Esophagus (tissue), 2 donors: ENCODE results near the gene SYNC. TPM values are rescaled to one million over a fixed set of nuclear protein-coding genes. Genes with fewer than 3 reads are reported as not detected.
"Not testable (repeated sequence)": the region's sequence is repeated elsewhere in the genome, so short reads cannot be mapped to it uniquely, and the experiment has no call there.

Experiments
- H3K27ac ChIP-seq, 2 donors: one replicate each; pipeline ENCODE4 v1.5.1; 2013; ENCODE audit warnings: low read depth in 2 of 2, mild to moderate bottlenecking in 2 of 2, inconsistent platforms in 1 of 2, low read length in 1 of 2, moderate library complexity in 1 of 2
- H3K27me3 ChIP-seq, 2 donors: one replicate each; pipeline ENCODE4 v1.6.1; 2013; ENCODE audit warnings: low read length in 2 of 2, control low read depth in 1 of 2, mild to moderate bottlenecking in 1 of 2; ENCODE audit not compliant: insufficient read depth in 2 of 2, control insufficient read depth in 1 of 2
- H3K36me3 ChIP-seq, 2 donors: one replicate each; pipeline ENCODE4 v1.6.1; 2013; ENCODE audit warnings: low read length in 1 of 2; ENCODE audit not compliant: control insufficient read depth in 2 of 2, insufficient read depth in 2 of 2
- H3K4me1 ChIP-seq, 2 donors: one replicate each; pipeline ENCODE4 v1.6.1; 2013; ENCODE audit warnings: low read length in 1 of 2; ENCODE audit not compliant: control insufficient read depth in 2 of 2, insufficient read depth in 2 of 2
- H3K4me3 ChIP-seq, 2 donors: one replicate each; pipeline ENCODE4 v1.5.1; 2013; ENCODE audit warnings: low read length in 2 of 2, mild to moderate bottlenecking in 2 of 2, low read depth in 1 of 2, moderate library complexity in 1 of 2
- H3K9me3 ChIP-seq, 2 donors: one replicate each; pipeline ENCODE4 v1.6.1; 2013; ENCODE audit warnings: mild to moderate bottlenecking in 2 of 2, low read depth in 1 of 2, low read length in 1 of 2, moderate library complexity in 1 of 2; ENCODE audit not compliant: control insufficient read depth in 2 of 2, insufficient read depth in 1 of 2
- WGBS, 2 donors: extraction: QIAGEN DNeasy Blood & Tissue Kit; methylation state at CpG; one replicate each; pipeline ENCODE4 v1.1.7; 2013; 5-methylcytosine and 5-hydroxymethylcytosine counted together
- polyA plus RNA-seq, 2 donors: library from polyadenylated mRNA; stranded (reverse); fragments of 200-250 nt; gene quantifications; one replicate each; pipeline ENCODE4 v1.2.3, GENCODE V29; 2013
- donor health status: healthy with polysubstance abuse.
- donor health status: Bipolar disorder and iron deficiency.

SYNC gene
- polyA plus RNA-seq, 2 donors, result 2.8 to 4.9 TPM

GRCh38 chr1:32635508-32636277 lies 66.9 kb downstream of the SYNC start:
- no peaks in the 10 kb centered on the region for H3K4me1 ChIP-seq
- no peaks in the 10 kb centered on the region for H3K36me3 ChIP-seq
- WGBS, 2 donors, result 91 to 93% methylated on average over 8 of the region's 8 CpGs
- no peak overlapping the region for H3K27ac ChIP-seq
- H3K4me3 ChIP-seq, result no peak overlapping the region
- no peaks in the 10 kb centered on the region for H3K9me3 ChIP-seq
- no peaks in the 10 kb centered on the region for H3K27me3 ChIP-seq

- Histone ChIP-seq H3K36me3 (no peaks in the 10 kb centered on the region), H3K4me3 (no peak overlapping the region), H3K4me1 (no peaks in the 10 kb centered on the region), H3K27me3 (no peaks in the 10 kb centered on the region), H3K27ac (no peak overlapping the region), H3K9me3 (no peaks in the 10 kb centered on the region)
- WGBS, 2 donors, result 80 to 94% methylated on average over 2 of the region's 2 CpGs
Measured at GRCh38 chr1:32632829-32633228, 69.7 kb downstream of the SYNC start.

GRCh38 chr1:32630173-32630572 lies 72.4 kb downstream of the SYNC start:
- H3K36me3 ChIP-seq, H3K9me3 ChIP-seq, H3K4me3 ChIP-seq, H3K27me3 ChIP-seq, H3K4me1 ChIP-seq, H3K27ac ChIP-seq: not testable (repeated sequence)
- WGBS, 2 donors, result 97% methylated on average over 4 of the region's 4 CpGs

Other genes starting within 250 kb of the SYNC start
- gene ZBTB8B, start 237.7 kb downstream of the SYNC start, polyA plus RNA-seq, result not detected
- gene ZBTB8A, start 163.3 kb downstream of the SYNC start, polyA plus RNA-seq, result 1 to 10 TPM; 1.1 to 1.9 TPM
- 10 to 100 TPM; 40.2 to 41.8 TPM for gene ZBTB8OS, start 52.2 kb downstream of the SYNC start, polyA plus RNA-seq
- 10 to 100 TPM; 28.3 to 47.0 TPM for gene RBBP4, start 51.6 kb downstream of the SYNC start, polyA plus RNA-seq
- gene YARS1, start 114.6 kb upstream of the SYNC start, polyA plus RNA-seq, result 10 to 100 TPM; 33.2 to 52.2 TPM
- gene S100PBP, start 114.9 kb upstream of the SYNC start, polyA plus RNA-seq, result 10 to 100 TPM in 1 of 2 donors, 1 to 10 TPM in 1; 4.6 to 11.4 TPM
- gene FNDC5, start 168.1 kb upstream of the SYNC start, polyA plus RNA-seq, result under 1 TPM; 0.53 to 0.90 TPM
- gene HPCA, start 183.7 kb upstream of the SYNC start, polyA plus RNA-seq, result under 1 TPM in 1 of 2 donors, not detected in 1; 0.15 TPM
- 100 to 1,000 TPM in 1 of 2 donors, 10 to 100 TPM in 1; 93.0 to 133 TPM for gene TMEM54, start 198.6 kb upstream of the SYNC start, polyA plus RNA-seq